ENCODE results near the gene HS3ST6.

DNA sequence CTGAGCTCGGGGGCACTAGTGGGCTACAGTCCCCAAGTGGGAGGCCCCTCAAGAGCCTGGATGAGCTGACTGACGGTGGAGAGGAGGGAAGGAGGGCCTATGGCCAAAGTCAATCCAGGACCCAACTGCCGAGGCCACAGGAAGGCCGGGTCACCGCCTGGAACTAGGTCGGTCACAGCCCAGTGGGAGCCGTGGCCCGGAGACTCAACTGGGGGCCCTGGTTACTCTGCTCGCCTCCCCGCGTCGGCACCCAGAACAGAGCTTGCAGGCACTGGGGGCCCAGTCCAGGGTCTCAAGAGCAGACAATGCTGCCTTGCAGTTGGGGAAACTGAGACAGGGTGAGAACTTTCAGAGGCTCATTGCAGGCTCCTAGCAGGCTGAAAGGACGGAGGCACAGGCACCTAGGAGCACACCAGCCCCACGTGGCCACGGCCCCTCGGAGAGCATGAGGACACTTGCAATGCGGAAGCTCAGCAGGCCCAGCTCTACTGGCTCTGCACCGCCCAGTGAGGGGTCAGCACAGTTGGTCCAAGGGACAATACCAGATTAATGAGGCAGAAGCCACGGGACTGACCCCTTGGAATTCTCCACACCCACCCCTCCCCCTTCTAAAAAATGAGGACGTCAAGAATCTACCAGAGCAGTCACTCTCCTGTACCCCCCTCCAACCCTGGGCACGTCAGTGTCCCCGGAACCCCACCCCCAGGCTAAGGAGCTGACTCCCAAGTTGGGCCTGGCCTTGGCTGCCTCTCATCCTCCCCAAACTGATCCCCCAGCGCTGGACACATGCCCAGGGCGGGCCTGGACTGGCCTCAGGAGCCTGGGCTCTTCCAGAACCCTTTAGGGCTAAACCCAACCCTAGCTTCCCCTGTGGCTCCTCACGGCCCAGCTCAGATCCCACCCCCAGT is 2.2 kb downstream of the HS3ST6 start:
- TF ChIP-seq SPI1 (IDR thresholded peaks at IDR 0.05; ENCODE audit: low read depth, low read length) = no peak
- no peak for TF ChIP-seq POLR2A (IDR thresholded peaks at IDR 0.05; ENCODE audit: low read depth, low read length)
- no peak for TF ChIP-seq POLR2AphosphoS5 (IDR thresholded peaks at IDR 0.05; ENCODE audit: low read depth, low read length)

All from GM12891 (cell line).